Colonic mucosa (tissue), 4 donors: ENCODE results near the gene FGF8. TPM values are rescaled to one million over a fixed set of nuclear protein-coding genes. Genes with fewer than 3 reads are reported as not detected.

ENCODE experiments used
- DNase-seq: peaks from one replicate; pipeline ENCODE4 v3.0.0-alpha.2; 2020
- H3K27ac ChIP-seq: fragments of 200-600 bp; one replicate; pipeline ENCODE4 v1.8.0; 2021
- H3K27me3 ChIP-seq: fragments of 200-600 bp; one replicate; pipeline ENCODE4 v1.8.0; 2021
- H3K36me3 ChIP-seq: fragments of 200-600 bp; one replicate; pipeline ENCODE4 v1.8.0; 2021
- H3K4me1 ChIP-seq: fragments of 200-600 bp; one replicate; pipeline ENCODE4 v1.8.0; 2021; ENCODE audit warnings: mild to moderate bottlenecking
- H3K4me3 ChIP-seq: fragments of 200-600 bp; one replicate; pipeline ENCODE4 v1.8.0; 2021
- H3K9ac ChIP-seq, 2 donors: one replicate each; pipeline ENCODE4 v1.7.0; 2013; ENCODE audit warnings: control low read depth in 2 of 2, low read depth in 2 of 2, low read length in 2 of 2
- H3K9me3 ChIP-seq: fragments of 200-600 bp; one replicate; pipeline ENCODE4 v1.8.0; 2021
- intact Hi-C: fragments of 100-400 bp; cut with DNase I; formaldehyde crosslinking; loops from one replicate; pipeline ENCODE4 v1.14.1; 2022
- total RNA-seq, 2 donors: library from RNA; stranded (reverse); fragmentation: NEBNext Ultra II Directional in 1 of 2; extraction: Animal tissue kit (Norgen Biotek cat#: 25700) in 1 of 2; gene quantifications; one replicate each; pipeline ENCODE4 v1.2.1, GENCODE V29; 2021
- TF ChIP-seq, protein P1 (sequence below): fragments of 200-600 bp; IDR thresholded peaks from one replicate; pipeline ENCODE4 v1.8.0; 2022; ENCODE audit warnings: antibody characterized with exemption, mild to moderate bottlenecking
- donor health status: healthy.
- donor health status: DM: no; HTN: no; CAD: no.
- donor health status: DM: no; HTN: no; CAD: no.

Gene FGF8
- total RNA-seq, 2 donors from 2014 or later: not detected

DNA sequence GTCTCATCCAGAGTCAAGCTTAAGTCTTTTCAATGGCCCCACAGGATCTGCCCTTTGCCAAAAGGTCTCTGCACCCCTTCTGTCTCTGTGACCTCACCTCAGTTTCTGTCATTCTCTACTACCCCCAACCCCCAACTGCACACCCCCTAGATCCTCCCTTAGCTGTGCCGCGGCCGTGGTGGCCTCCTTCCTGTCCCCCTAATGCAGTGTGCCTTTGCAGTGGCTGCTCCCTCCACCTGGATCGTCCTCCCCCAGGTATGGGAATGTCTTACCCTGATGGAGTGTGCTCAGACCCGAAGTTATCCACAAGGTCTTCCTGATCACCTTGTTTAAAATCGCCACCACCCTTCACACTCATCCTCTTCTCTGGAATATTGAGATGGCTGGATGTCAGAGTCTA lies 9.6 kb downstream of the FGF8 start:
- intact Hi-C loops: no loop called here
- Histone ChIP-seq H3K4me1 (no peaks in the 10 kb centered on the region), H3K27ac (no peak overlapping the region), H3K27me3 (peaks cover 8% of the 10 kb centered on the region), H3K36me3 (no peaks in the 10 kb centered on the region), H3K4me3 (no peak overlapping the region), H3K9ac (no peak overlapping the region), H3K9me3 (no peaks in the 10 kb centered on the region)
- TF ChIP-seq, protein P1, sequence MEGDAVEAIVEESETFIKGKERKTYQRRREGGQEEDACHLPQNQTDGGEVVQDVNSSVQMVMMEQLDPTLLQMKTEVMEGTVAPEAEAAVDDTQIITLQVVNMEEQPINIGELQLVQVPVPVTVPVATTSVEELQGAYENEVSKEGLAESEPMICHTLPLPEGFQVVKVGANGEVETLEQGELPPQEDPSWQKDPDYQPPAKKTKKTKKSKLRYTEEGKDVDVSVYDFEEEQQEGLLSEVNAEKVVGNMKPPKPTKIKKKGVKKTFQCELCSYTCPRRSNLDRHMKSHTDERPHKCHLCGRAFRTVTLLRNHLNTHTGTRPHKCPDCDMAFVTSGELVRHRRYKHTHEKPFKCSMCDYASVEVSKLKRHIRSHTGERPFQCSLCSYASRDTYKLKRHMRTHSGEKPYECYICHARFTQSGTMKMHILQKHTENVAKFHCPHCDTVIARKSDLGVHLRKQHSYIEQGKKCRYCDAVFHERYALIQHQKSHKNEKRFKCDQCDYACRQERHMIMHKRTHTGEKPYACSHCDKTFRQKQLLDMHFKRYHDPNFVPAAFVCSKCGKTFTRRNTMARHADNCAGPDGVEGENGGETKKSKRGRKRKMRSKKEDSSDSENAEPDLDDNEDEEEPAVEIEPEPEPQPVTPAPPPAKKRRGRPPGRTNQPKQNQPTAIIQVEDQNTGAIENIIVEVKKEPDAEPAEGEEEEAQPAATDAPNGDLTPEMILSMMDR: no peak
- DNase-seq: no peak

DNA sequence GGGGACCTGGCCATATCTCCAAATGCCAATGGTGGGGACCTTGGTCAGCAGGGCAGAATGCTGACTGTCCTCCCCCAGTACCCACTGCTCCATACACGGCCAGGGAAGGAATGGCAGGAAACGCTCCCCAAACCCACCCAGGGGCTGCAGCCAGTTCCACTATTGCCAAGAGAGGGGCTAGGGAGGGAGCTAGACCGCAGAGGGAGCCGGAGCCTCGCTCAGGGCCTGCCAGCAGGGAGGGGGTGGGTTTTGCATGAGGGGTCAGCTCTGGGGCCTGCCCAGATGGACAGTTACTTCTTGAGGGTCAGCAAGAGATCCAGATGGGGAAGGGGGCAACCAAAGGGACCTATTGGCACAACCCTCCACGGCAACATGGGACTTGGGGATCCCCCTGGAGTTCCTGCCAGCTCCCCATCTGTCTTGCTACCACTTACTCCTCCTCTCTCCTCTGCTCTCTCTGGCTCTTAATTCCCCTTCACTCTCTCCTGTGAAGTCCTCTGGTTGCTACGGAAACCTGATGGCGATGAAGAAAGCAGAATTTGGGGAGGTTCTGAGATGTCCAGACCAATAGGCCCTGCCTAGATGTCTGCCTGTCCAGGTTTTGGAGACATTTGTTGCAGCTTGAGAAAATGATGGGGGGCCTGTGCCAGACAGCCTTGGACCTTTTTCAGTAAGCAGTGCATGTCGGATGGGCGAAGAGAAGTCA lies 12.6 kb downstream of the FGF8 start:
- H3K27me3 ChIP-seq: no peaks in the 10 kb centered on the region
- DNase-seq: no peak

DNA sequence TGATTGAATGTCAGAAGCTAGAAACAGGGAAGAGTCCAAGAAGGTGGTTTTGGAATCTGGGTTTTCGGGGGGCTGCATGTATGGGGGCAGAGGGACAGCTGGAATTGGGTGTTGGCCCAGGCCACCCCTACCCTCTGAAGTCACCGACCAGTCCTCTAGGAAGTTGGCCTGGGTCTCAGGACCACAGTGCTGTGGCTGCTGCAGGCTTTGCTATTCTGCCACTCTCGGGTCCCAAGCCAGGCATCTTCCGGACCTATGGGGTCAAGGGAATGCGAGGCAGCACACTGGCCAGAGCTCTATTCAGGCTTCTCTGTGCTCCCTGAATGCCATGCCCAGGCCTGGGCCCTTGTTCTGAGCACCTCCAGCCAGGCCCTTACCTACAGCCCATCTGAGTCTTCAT lies 13.2 kb downstream of the FGF8 start:
- TF ChIP-seq, protein P1: no peak
- H3K36me3 ChIP-seq: no peaks in the 10 kb centered on the region
- DNase-seq: no peak
- H3K9ac ChIP-seq: no peak overlapping the region
- H3K27ac ChIP-seq: no peak overlapping the region
- no peaks in the 10 kb centered on the region for H3K27me3 ChIP-seq
- intact Hi-C loops: no loop called here
- H3K9me3 ChIP-seq: no peaks in the 10 kb centered on the region
- H3K4me3 ChIP-seq: no peak overlapping the region
- no peaks in the 10 kb centered on the region for H3K4me1 ChIP-seq

More for the DNA sequence above, 12.6 kb downstream of the FGF8 start:
- H3K27ac ChIP-seq: no peak overlapping the region
- H3K36me3 ChIP-seq: no peaks in the 10 kb centered on the region
- no peak overlapping the region for H3K9ac ChIP-seq
- H3K4me3 ChIP-seq: no peak overlapping the region
- no peaks in the 10 kb centered on the region for H3K4me1 ChIP-seq
- H3K9me3 ChIP-seq: no peaks in the 10 kb centered on the region
- TF ChIP-seq, protein P1: no peak
- intact Hi-C loops: no loop called here

DNA sequence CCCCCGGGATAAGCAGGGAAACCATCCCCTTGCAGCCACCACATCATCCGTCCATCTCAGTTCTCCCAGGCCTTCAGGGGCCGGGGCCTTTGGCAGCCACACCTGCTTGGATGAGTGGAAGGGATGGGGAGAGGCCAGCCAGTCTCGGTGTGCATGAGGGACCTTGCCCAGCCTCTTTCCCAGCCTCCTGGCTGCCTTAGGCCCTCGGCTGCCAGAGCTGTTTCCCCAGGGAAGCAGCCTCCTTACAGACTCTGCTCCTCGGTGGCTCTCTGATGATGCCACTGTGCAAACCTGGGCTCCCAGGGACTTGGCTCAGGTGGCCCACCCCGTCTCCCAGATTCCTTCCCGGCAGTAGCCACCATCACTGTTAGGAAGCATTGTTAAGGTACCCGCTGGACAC lies 14.7 kb downstream of the FGF8 start:
- TF ChIP-seq, protein P1: no peak
- intact Hi-C loops: no loop called here
- no peaks in the 10 kb centered on the region for H3K27me3 ChIP-seq

DNA sequence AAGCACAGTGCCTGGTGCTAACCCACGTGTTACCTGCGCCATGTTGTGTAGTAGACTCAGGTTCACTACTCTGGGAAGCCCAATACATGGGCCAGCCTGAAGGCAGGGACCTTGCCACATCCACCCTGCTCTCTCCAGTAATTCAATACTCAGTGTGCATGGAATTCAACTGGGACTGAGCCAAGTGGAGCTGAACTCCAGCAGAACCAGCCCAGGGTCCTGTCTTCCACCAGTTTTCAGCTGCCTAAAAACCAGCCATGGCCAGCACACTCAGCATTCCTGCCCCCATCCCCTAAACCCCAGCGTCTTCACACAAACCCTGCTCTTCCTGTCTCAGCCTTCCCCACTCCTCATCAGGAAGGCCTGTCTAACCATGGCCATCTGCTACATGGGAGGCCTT lies 15.4 kb downstream of the FGF8 start:
- no peaks in the 10 kb centered on the region for H3K9me3 ChIP-seq
- intact Hi-C loops: no loop called here
- TF ChIP-seq, protein P1: no peak
- H3K4me1 ChIP-seq: no peaks in the 10 kb centered on the region
- no peaks in the 10 kb centered on the region for H3K27me3 ChIP-seq
- H3K27ac ChIP-seq: no peak overlapping the region
- no peaks in the 10 kb centered on the region for H3K36me3 ChIP-seq
- H3K4me3 ChIP-seq: no peak overlapping the region
- no peak overlapping the region for H3K9ac ChIP-seq
- no peak for DNase-seq

More for the DNA sequence above, 14.7 kb downstream of the FGF8 start:
- DNase-seq: no peak
- Histone ChIP-seq H3K9me3 (no peaks in the 10 kb centered on the region), H3K9ac (no peak overlapping the region), H3K4me3 (no peak overlapping the region), H3K27ac (no peak overlapping the region), H3K4me1 (no peaks in the 10 kb centered on the region), H3K36me3 (no peaks in the 10 kb centered on the region)
